ENCODE data around the gene KAZN. TPM values are rescaled to one million over a fixed set of nuclear protein-coding genes. Genes with fewer than 3 reads are reported as not detected.

KAZN gene
- total RNA-seq, 2 experiments from 2014 or later = 0.22 to 0.55 TPM

GRCh38 chr1:14989931-14990728 is 391.6 kb downstream of the KAZN start:
- Mint-ChIP-seq H3K4me1 (ENCODE audit: low read depth) (no peaks in the 10 kb centered on the region), H3K27me3 (no peaks in the 10 kb centered on the region), H3K9me3 (no peaks in the 10 kb centered on the region), H3K27ac (no peak overlapping the region), H3K4me3 (no peak overlapping the region), H3K36me3 (ENCODE audit: low read depth) (no peaks in the 10 kb centered on the region)
- ChIA-PET POLR2A (no interaction called here), CTCF (no interaction called here)
- Histone ChIP-seq H3K27me3 (ENCODE audit: control insufficient read depth in 1 of 2, insufficient read depth in 2 of 2, low read length in 2 of 2) (no peaks in the 10 kb centered on the region), H3K4me3 (ENCODE audit: low read length) (no peak overlapping the region), H3K36me3 (ENCODE audit: insufficient read depth, low read length) (no peaks in the 10 kb centered on the region), H3K4me1 (ENCODE audit: insufficient read depth, low read length) (no peaks in the 10 kb centered on the region), H3K27ac (ENCODE audit: low read depth in 1 of 2, low read length in 2 of 2) (no peak overlapping the region), H3K9me3 (ENCODE audit: control insufficient read depth in 1 of 2, insufficient read depth in 1 of 2, low read length in 2 of 2) (no peaks in the 10 kb centered on the region)
- no peak for DNase-seq
- no peak for TF ChIP-seq CTCF (IDR thresholded peaks at IDR 0.05)
- intact Hi-C loops (cut with DNase I, micrococcal nuclease) = no loop called here
- no peak for ATAC-seq (ENCODE audit: poor library complexity)

GRCh38 chr1:14993414-14993813 is 394.9 kb downstream of the KAZN start:
- H3K4me3 Mint-ChIP-seq = no peak overlapping the region
- ATAC-seq (ENCODE audit: poor library complexity) (no peak), DNase-seq (no peak)
- no peaks in the 10 kb centered on the region for H3K9me3 Mint-ChIP-seq
- POLR2A ChIA-PET = no interaction called here
- H3K27me3 Mint-ChIP-seq = no peaks in the 10 kb centered on the region
- Histone ChIP-seq H3K4me3 (ENCODE audit: low read length) (no peak overlapping the region), H3K36me3 (ENCODE audit: insufficient read depth, low read length) (no peaks in the 10 kb centered on the region), H3K27ac (ENCODE audit: low read depth in 1 of 2, low read length in 2 of 2) (no peak overlapping the region), H3K9me3 (ENCODE audit: control insufficient read depth in 1 of 2, insufficient read depth in 1 of 2, low read length in 2 of 2) (no peaks in the 10 kb centered on the region), H3K27me3 (ENCODE audit: control insufficient read depth in 1 of 2, insufficient read depth in 2 of 2, low read length in 2 of 2) (no peaks in the 10 kb centered on the region), H3K4me1 (ENCODE audit: insufficient read depth, low read length) (no peaks in the 10 kb centered on the region)
- no peak for TF ChIP-seq CTCF (IDR thresholded peaks at IDR 0.05)
- H3K27ac Mint-ChIP-seq = no peak overlapping the region
- intact Hi-C loops (cut with DNase I, micrococcal nuclease) = no loop called here
- no peaks in the 10 kb centered on the region for H3K4me1 Mint-ChIP-seq (ENCODE audit: low read depth)
- H3K36me3 Mint-ChIP-seq (ENCODE audit: low read depth) = no peaks in the 10 kb centered on the region
- CTCF ChIA-PET = no interaction called here

- ATAC-seq (ENCODE audit: poor library complexity) = no peak
- Histone ChIP-seq H3K9me3 (ENCODE audit: control insufficient read depth in 1 of 2, insufficient read depth in 1 of 2, low read length in 2 of 2) (no peaks in the 10 kb centered on the region), H3K4me1 (ENCODE audit: insufficient read depth, low read length) (no peaks in the 10 kb centered on the region), H3K4me3 (ENCODE audit: low read length) (no peak overlapping the region), H3K27me3 (ENCODE audit: control insufficient read depth in 1 of 2, insufficient read depth in 2 of 2, low read length in 2 of 2) (no peaks in the 10 kb centered on the region), H3K36me3 (ENCODE audit: insufficient read depth, low read length) (no peaks in the 10 kb centered on the region), H3K27ac (ENCODE audit: low read depth in 1 of 2, low read length in 2 of 2) (no peak overlapping the region)
- DNase-seq = no peak
- Mint-ChIP-seq H3K9me3 (no peaks in the 10 kb centered on the region), H3K36me3 (ENCODE audit: low read depth) (no peaks in the 10 kb centered on the region), H3K27me3 (no peaks in the 10 kb centered on the region), H3K27ac (no peak overlapping the region), H3K4me1 (ENCODE audit: low read depth) (no peaks in the 10 kb centered on the region), H3K4me3 (no peak overlapping the region)
- intact Hi-C loops (cut with DNase I, micrococcal nuclease) = no loop called here
- TF ChIP-seq CTCF (IDR thresholded peaks at IDR 0.05) = no peak
- ChIA-PET POLR2A (no interaction called here), CTCF (no interaction called here)
Observed at GRCh38 chr1:14994148-14994547, 395.7 kb downstream of the KAZN start.

Data from CD4-positive, alpha-beta T cell (primary cell).